ENCODE results near the gene ANO2.
A peak's percentile ranks its signal among the peaks of the same experiment; 100 is the strongest.

Gene ANO2

DNA sequence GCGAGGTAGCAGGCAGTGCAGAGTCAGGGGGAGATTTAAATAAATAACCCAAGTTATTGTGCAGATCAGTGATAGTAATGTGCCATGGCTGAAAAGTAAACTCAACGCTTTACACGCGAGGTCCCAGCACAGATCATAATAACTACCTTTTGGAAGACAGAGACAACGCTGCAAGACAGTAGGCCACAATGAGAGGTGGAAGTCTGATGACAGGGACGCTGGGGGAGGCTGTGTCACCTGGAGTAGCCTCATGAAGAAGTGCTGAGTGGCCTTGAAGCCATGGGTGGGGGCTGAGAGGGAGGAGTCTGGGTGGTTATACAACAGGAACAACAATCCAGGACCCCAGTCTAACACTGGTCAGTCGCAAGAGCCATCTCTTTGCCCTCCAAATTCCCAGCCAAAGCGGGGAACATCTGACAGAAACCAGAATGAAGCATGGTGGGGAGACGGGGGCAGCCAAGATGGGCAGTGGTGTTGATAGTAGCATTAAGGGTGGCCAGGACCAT lies 28.2 kb downstream of the ANO2 start:
- DNase-seq (ENCODE audit: low spot score): no peak

DNA sequence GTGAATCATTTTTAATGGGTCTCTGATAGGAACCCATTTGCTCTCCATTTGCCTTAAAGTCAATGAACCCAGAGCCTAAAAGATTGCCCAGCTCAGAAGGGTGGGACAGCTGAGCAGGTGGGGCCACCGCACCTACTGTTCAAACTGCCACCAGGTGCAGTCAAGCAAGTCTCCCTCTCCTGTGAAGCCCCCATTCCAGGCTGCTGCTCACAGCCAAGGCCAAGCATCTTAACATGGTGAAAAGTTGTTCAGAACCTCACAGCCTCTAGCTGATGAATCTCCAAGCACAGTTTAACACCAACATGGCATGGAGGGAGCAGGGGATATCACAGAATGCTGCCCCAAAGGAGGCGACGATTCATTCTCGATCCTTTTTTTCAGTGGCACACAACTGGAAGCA lies 29.5 kb downstream of the ANO2 start:
- DNase-seq (ENCODE audit: low spot score): no peak

DNA sequence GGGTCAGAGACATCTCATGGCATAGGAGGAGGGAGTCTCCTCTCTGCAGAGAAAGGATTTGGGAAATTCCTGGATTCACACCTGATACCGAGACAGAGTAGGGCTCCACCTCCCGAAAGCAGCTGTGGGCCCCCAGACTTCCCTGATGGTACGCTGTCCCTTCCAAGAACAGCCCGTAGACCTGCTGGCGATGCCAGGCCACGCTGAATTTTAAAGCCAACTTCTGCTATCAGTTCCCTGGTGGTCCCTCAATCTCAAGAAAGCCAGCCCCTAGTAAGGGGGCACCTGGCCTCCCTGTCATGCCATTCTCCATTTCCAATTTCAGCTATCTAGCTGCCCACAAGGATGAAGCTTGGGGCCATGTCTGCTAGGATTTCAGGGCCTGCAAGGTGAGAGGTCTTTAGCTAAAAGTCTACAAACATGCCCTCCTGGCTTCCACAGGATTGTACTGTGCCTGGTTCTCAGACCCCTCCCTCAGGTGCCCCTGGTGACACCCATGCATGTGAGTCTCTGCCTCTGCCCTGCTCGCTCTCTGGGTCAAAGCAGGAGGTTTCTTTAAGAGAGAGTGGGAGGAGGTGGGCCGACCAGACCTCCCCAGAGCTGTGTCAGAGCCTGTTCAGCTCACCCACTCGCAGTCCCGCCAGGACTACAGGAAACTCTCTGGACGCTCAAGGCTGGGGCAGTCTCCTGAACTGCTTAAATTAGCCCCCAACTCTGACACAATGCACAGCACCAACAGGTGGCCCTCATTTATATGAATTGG lies 30.5 kb downstream of the ANO2 start:
- DNase-seq (ENCODE audit: low spot score): no peak

DNA sequence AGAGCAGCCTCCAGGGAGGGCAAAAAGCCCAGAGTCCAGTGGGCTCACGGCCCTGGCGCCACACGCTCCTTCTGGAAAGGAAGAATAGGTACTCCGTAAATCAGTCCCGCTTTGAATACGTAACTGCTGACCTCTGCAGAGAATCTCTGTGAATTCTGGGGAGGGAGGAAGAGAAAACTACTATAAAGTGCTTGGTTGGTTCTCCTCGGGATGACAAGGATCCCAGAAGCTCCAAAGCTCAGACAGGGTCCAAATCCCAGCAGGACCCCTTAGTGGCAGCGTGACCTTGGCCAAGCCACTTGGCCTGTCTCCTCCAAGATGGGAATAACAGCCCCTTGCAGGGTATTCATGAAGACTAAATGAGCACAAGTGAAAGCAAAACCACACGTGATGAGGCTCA lies 31.7 kb downstream of the ANO2 start:
- no peak for DNase-seq (ENCODE audit: low spot score)

DNA sequence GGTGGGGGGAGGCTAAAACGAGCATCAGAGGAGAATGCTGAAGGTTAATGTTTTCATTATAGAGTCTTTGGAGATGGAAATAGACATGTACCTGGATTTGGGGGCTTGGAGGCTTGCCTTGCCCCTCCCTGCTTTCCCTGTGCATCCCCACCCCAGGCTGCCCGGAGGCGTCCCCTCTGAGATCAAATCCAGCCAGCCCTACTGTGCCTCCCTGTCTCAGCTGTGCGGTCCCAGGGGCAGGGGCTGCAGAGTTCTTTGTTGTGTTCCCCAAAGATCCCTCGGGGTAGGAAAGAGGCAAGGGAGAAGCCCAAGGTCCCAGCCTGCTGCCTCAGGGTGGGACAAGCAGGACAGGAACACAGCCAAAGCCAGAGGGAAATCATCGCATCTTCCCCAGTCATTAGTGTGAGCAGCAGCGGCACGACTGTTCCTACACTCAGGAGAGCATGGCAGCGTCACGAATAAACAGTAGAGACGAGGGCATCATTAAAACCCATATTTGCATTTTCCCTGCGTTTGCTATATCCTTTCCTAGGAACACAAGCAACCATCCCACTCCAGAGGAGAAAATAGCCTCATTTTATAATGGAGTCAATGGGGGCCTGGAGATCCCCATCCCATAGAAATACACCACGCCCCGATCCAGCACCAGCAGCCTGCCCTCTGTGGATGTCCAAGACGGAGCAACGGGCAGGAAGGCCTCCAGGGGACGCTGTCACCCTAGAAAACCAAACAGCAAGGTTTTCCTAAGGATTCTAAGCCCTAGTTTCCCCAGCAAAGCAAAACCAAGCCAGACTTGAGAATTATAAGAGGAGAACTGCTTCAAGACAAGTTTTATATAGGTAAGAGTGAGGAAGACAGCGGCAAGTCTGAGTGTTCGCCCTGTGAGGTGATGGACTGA lies 32.4 kb downstream of the ANO2 start:
- DNase-seq (ENCODE audit: low spot score): no peak

DNA sequence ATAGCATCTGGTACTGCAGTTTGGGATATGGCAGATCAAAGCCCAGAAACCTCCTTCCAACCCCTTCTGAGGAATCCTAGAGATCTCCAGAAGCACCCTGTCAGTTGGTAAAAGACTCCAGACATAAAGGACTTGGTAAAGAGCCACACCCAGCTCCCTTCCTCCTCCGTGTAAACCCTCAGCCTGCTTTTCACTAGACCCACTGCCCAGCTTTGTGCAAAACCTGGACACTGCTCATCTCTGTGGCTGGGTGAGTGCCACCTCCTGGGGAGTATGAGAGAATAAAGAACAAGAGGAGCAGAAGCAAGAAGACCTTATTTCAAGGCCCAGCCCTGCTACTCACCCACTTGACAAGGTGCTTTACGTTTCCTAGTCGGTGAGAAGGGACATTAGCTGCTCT lies 33.0 kb downstream of the ANO2 start:
- DNase-seq (ENCODE audit: low spot score): no peak

DNA sequence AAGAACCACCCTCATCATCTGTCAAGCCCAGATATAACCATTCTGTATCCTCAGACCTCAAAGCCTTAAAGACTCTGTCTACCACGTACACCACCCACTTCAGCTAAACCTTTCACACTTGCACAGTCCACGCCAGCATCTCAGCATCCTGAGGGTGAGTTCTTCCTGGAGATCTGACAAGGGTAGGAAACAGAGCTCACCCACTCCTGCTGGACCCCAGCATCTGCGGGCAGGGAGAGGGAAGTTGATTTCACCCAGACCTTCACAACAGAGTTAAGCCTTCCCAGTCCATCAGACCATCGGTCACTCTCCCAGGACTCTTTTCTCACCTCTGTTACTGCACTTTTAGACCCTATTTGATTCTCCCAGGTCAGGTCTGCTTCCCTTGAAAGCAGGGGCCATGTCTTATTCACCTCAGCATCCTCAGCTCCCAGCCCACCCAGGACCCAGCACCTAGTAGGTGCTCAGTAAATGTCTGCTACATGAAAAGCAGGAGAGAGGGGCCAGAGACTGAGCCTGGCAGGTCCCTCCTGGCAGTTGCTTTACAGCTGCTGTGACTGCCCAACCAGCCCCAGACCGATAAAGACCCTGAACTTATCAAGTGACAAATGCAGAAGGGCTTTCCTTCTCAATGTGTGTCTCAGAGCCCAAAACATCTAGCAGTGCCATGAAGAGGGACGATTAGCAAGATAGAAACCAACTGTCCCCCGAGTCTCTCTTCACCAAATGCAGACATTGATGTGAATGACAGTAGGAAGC lies 34.1 kb downstream of the ANO2 start:
- no peak for DNase-seq (ENCODE audit: low spot score)

DNA sequence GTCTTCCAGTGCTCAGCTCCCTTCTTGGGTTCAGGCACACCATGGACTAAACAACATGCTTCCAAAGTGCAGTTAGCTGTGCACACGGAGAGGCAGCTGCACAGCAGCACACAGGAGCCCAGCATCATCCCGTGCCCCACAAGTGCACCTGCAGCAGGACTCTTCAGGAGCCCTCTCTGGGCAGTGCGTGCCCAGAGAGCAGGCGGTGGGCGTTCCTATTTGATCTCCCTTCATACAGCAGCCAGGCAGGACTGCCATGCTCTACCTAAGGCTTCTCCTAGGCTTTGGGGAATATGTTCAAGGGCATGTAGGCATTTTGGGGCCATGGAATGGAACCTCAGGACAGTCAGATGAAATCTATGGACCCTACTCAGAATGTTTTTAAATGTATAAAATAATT lies 35.5 kb downstream of the ANO2 start:
- no peak for DNase-seq (ENCODE audit: low spot score)

DNA sequence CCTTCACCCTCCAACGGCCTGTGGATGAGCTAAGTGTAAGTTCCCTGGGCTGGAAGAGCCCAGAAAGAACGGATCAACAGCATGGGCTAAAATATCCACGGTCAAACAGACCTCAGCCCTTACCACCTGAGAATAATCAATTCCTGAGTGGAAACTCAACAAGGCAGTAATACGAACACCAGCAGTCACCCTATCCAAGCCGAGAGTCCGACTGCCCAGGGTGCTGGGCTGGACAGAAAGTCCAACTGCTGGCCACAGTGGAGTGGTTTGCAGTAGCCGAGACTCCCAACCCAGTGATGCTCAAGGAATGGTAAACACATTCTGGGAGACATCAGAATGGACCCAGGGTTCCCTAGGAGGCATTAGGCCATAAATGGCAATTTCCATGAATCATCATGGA lies 36.8 kb downstream of the ANO2 start:
- no peak for DNase-seq (ENCODE audit: low spot score)

DNA sequence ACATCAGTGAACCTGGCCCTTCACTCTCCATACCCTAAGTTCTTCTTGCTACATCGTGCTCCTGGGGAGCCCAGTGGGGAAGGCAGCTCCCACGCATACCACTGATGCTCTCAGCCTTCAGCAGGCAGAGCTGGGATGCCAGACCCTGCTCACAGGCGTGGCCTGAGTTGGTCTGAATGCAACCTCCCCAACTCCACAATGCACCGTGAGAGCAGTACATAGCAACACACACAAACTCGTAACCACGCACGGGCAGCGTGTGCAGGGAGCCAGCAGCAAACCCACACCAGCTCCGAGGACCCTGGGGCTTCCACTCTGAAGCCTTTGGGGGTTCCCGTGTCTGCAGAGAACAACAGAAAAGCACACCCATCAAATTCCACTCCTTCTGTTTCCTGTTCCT lies 37.3 kb downstream of the ANO2 start:
- no peak for DNase-seq (ENCODE audit: low spot score)

DNA sequence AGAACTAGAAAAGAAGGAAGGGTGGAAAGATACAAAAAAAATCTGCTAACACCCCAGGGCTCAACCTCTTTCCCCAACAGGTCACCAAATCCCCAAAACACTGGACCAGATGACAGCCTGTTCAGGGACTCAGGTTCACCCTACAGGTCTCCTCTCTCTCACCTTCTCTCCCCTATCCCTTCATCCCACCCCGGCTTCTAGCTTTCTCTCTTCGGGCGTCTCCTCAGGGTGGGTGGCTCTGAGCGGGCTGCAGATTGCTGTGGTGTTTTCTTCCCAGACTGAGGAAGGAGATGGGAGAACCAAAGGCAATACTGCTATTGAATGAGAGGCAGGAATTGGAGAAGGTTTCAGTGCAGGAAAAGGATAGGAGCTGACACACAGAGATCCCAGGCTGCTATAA lies 39.3 kb downstream of the ANO2 start:
- DNase-seq (ENCODE audit: low spot score): no peak

DNA sequence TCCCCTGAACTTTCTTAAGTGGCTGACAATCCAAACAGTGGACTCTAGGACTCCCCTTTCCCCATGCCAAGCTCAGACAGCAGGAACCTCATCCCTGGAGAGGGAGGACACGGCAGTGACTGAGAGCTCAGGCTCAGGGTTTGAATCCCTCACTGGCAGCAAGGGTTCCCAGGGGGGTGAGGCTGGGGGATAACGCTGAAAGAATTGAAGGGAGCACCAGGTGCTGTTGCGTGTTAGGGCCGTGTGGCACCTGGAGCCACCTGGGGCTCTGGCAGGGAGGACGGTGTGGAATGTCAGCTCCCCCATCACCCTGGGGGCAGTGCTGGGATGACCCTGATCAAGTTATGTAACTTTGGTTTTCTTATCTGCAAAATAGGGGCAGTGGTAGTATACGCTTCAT lies 40.1 kb downstream of the ANO2 start:
- no peak for DNase-seq (ENCODE audit: low spot score)

DNA sequence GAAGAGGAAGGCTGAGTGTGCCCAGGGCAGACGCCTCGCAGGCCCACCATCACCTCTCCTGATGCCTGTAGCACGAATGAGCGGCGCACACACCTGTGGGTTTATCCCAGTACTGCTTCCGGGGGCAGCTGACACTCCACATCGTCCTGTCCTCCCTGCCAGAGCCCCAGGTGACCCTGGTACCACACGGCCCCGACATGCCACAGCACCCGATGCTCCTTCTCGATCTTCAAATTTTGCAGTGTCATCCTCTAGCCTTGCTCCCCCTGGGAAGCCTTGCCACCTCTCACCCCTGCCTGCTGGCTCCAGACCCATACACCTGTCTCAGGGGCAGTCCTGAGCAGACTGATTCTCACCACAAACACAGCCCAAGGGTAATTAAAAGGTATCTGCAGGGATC lies 40.6 kb downstream of the ANO2 start:
- no peak for DNase-seq (ENCODE audit: low spot score)

DNA sequence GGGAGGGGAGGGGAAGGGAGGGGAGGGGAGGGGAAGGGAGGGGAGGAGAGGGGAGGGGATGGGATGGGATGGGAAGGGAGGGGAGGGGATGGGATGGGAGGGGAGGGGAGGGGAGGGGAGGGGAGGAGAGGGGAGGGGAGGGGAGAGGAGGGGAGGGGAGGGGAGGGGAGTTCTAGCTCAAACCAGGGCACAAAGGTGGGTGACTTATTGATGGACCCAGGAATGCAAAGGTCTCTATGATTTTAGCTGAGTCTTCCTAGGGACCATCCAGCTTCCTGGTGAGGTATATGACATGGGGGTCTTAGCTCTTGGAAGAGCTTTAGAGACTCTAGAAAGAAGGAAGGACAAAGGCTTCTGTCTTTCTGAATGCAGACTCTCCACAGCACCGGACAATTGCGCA lies 42.3 kb downstream of the ANO2 start:
- DNase-seq (ENCODE audit: low spot score): no peak

DNA sequence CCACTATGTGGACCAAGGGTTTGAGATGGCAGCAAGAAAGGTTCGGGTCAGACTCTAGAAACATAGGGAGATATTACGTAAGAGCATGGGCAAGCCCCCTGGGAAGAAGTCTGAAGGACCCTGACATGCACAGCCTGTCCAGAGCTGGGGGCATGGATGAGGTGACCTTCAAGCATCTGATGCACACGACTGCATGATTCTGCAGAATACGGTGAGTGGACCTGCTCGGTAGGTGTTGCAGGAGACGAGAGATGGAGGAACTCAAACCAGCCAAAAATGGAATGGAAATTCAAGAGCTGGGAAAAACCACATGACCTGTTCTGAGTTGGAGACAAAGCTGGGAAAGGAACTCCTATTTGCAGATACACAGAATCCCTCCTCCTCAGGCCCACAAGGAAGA lies 43.6 kb downstream of the ANO2 start:
- no peak for DNase-seq (ENCODE audit: low spot score)

DNA sequence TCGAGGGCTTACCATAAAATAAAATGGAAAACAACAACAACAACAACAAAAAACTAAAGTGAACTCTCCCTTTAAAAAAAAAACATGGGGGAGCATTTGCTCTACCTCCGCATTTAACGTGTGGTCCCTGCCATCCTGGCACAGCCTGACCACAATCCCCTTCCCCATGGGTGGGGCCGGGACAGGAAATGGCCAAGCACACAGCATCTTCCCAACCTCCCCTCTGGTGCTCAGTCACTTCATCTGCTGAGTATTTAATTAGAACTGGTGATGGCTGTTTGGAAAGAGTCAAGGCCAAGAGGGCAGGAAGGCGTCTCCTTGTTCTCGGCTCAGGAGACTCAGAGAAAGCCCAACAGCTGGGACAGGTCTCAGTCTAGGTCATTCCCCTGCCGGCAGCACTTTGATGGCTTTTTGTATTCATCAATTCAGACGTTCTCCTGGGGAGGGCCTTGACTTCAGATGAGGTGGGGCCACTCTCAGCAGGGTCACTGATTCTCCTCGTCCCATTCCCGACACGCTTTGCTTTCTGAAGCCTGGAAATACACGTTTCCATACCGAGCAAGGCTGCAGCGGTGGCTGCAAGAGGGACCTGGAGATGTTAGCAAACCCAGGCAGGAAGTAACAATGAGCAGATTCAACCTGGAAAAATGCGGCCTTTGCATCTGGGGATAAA lies 44.4 kb downstream of the ANO2 start:
- DNase-seq (ENCODE audit: low spot score): no peak

DNA sequence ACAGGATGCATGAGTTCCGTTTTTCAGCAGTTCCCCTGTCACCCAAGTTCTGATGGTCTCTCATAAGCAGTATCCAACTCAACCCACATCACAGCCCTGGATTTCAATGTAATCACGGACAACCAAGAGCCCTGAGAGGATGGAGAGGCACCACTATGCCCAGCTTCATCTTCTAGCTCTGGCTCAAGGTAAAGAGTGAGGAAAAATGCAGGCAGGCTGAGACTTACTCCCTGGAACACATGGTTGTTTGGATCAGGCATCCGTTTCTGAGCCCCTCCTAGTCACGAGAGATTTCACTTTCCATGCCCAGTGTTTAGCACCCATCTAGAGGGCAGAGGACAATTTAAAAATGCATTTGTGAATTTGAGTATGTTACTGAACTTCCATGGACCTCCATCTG lies 45.0 kb downstream of the ANO2 start:
- DNase-seq (ENCODE audit: low spot score): no peak

DNA sequence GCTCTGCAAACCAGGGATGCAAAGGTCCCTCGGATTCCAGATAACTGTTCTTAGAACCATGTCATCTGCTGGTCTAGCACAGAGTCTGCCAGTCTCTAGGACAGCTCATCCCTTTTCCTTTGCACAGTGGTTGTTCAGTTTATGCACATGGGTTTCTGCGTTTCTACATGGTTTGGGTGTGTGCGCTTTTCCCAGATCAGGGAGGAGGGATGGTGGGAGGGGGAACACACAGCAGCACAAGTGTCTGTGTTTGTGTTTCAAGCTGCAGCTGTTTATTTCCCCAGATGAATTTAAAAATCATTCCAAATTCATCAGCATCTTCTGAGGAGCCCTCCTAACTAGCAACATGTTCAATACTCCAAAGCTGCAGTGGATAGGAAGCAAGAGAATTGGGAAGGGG lies 45.4 kb downstream of the ANO2 start:
- DNase-seq (ENCODE audit: low spot score): no peak

DNA sequence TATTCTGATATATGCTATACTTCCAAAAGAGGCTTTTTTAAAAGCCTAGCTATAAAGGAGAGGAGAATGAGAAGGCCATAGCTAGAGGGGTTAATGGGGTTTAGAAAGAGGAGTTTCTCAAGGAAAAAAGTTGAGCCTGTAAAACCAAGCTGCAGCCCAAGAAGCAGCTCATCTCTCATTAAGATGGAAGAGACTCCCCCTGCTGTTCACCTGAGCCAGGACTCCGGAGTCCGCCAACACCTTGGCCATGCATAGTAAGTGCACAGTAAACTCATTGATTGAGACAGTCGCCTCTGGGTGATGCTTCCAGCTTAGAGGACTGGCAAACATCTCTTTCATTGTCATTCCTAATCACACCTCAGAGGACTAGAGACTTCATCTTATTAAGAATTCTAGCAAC lies 46.2 kb downstream of the ANO2 start:
- DNase-seq (ENCODE audit: low spot score): no peak

DNA sequence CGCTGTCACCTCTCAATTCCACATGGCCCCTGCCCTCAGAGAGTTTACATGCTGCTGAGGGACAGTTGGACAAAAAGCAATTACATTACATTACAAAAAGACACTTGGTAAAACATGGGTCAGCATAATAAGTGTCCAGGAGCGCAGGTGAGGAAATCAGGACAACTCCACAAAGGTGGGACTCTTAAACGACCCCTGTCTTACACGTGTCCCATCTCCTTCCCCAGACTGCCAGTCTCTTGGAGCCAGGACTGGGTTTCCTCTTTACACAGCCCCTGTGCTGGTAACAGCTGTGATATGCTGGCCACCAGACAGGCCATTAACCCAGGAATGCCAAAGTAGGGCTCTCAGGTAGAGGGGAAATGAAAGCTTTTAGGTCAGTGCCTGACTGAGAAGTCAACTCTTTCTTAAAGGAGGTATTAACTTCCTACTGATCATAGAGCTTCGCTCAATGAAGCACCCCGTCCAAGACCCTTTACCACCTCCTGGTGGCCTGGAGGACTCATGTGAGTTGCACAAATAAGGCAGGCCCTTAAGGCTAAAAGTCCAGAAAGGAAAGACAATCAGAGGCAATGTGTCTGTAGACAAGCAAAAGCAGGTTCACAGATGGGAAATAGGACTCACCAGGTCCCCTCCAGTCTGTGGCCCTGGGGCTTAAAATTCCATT lies 55.5 kb downstream of the ANO2 start:
- DNase-seq (ENCODE audit: low spot score): peak; percentile 23

DNA sequence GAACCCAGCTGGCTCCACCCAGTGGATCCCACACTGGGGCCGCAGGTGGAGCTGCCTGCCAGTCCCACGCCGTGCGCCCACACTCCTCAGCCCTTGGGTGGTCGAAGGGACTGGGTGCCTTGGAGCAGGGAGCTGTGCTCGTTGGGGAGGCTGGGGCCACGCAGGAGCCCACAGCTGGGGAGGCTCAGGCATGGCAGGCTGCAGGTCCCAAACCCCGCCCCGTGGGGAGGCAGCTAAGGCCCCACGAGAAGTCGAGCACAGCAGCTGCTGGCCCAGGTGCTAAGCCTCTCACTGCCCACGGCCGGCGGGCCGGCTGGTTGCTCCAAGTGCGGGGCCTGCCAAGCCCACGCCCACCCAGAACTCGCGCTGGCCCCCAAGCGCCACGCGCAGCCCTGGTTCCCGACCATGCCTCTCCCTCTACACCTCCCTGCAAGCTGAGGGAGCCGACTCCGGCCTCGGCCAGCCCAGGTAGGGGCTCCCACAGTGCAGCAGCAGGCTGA lies 56.2 kb downstream of the ANO2 start:
- DNase-seq (ENCODE audit: low spot score): no peak
